Esophagus muscularis mucosa (tissue), 4 donors: ENCODE data around the gene RFC5.

Experiments used
- EP300 ChIP-seq: sonication (generic); formaldehyde crosslinking; IDR thresholded peaks from one replicate; pipeline ENCODE4 v1.6.1; 2017; ENCODE audit warnings: antibody characterized with exemption
- POLR2AphosphoS5 ChIP-seq, 2 donors: sonication (generic); formaldehyde crosslinking; IDR thresholded peaks; one replicate each; pipeline ENCODE4 v1.6.1; 2017; ENCODE audit warnings: antibody characterized with exemption in 2 of 2
- TF ChIP-seq, protein P1 (sequence below), 3 experiments: fragments of 200-600 bp in 2 of 3; fragments of 450-650 bp in 1 of 3; sonication (generic) in 2 of 3; IDR thresholded peaks; one replicate each; pipeline ENCODE4 v1.5.1; 2017 to 2019; ENCODE audit warnings: antibody characterized with exemption in 3 of 3, mild to moderate bottlenecking in 2 of 3, moderate library complexity in 1 of 3

DNA sequence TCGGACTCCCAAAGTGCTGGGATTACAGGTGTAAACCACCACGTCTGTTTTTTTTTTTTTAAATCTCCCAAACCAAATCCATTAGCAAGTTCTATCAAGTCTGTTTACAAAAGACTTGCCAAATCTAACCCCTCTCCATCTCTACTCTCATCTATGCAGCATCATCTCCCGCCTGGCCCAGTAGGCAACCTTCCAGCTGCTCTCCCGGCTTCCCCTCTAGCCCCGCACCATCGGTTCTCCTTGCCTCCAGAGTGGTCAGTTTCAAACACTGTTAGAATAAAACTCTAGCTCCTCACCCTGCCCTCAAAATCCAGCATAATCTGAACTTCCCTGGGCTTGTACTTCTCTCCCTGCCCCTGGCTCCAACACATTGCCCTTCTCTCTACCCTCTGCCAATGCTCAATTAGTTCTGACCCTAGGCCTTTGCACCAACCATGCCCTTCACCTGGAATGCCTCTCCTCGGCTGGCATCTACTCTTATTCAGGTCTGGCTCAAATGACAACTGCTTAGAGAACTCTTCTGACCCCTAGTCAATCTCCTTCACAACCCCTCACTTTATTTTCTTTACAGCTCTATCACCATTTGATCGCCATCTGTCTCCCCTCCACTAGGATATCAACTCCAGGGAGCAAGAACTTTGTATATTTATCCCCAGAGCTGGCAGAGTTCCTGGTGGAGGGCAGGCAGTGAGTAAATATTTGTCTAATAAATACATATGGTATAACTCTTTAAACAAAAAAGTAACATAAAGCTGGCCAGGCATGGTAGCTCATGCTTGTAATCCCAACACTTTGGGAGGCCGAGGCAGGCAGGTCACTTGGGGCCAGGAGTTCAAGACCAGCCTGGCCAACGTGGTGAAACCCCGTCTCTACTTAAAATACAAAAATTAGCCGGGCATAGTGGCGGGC is 39.6 kb downstream of the RFC5 start:
- TF ChIP-seq, protein P1, sequence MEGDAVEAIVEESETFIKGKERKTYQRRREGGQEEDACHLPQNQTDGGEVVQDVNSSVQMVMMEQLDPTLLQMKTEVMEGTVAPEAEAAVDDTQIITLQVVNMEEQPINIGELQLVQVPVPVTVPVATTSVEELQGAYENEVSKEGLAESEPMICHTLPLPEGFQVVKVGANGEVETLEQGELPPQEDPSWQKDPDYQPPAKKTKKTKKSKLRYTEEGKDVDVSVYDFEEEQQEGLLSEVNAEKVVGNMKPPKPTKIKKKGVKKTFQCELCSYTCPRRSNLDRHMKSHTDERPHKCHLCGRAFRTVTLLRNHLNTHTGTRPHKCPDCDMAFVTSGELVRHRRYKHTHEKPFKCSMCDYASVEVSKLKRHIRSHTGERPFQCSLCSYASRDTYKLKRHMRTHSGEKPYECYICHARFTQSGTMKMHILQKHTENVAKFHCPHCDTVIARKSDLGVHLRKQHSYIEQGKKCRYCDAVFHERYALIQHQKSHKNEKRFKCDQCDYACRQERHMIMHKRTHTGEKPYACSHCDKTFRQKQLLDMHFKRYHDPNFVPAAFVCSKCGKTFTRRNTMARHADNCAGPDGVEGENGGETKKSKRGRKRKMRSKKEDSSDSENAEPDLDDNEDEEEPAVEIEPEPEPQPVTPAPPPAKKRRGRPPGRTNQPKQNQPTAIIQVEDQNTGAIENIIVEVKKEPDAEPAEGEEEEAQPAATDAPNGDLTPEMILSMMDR (IDR thresholded peaks at IDR 0.05), result no peak
- TF ChIP-seq EP300 (no peak), POLR2AphosphoS5 (IDR thresholded peaks at IDR 0.05) (no peak)
